Activated T-cell treated with anti-CD3 and anti-CD28 coated beads for 1 hour (primary cell): Measurements from ENCODE around the gene BIRC3.
"Not testable (repeated sequence)": the region's sequence is repeated elsewhere in the genome, so short reads cannot be mapped to it uniquely, and the experiment has no call there.

ENCODE experiments used
- DNase-seq: peaks from one replicate; pipeline ENCODE4 v3.0.0-alpha.2; 2020; ENCODE audit warnings: low read depth

Gene BIRC3

GRCh38 chr11:102328748-102329147 is 11.5 kb downstream of the BIRC3 start:
- DNase-seq = no peak

- no peak for DNase-seq
Measured at GRCh38 chr11:102330231-102330630, 12.9 kb downstream of the BIRC3 start.

- no peak for DNase-seq
Measured at GRCh38 chr11:102331341-102331740, 14.1 kb downstream of the BIRC3 start.

GRCh38 chr11:102332611-102332994 is 15.3 kb downstream of the BIRC3 start:
- no peak for DNase-seq

- DNase-seq = no peak
Measured at GRCh38 chr11:102338479-102339010, 21.3 kb downstream of the BIRC3 start.

- not testable (repeated sequence) for DNase-seq
Measured at GRCh38 chr11:102341311-102341710, 24.0 kb downstream of the BIRC3 start.

- peak; percentile 60 for DNase-seq
Measured at GRCh38 chr11:102341844-102342318, 24.6 kb downstream of the BIRC3 start.

GRCh38 chr11:102343809-102344208 is 26.5 kb downstream of the BIRC3 start:
- DNase-seq = no peak

GRCh38 chr11:102345904-102346303 is 28.6 kb downstream of the BIRC3 start:
- DNase-seq = no peak

GRCh38 chr11:102346456-102346747 is 29.1 kb downstream of the BIRC3 start:
- DNase-seq = no peak

- DNase-seq = peak; percentile 94
Measured at GRCh38 chr11:102346748-102347461, 29.6 kb downstream of the BIRC3 start, which contains the start of gene BIRC2. Gene BIRC2 (plus strand): TSS chr11:102347214. CDS start chr11:102349855, 2,641 bp downstream.

- no peak for DNase-seq
Measured at GRCh38 chr11:102347462-102348370, 30.4 kb downstream of the BIRC3 start.

- no peak for DNase-seq
Measured at GRCh38 chr11:102357116-102357515, 39.8 kb downstream of the BIRC3 start.

- no peak for DNase-seq
Measured at GRCh38 chr11:102359372-102359771, 42.1 kb downstream of the BIRC3 start.

- no peak for DNase-seq
Measured at GRCh38 chr11:102360681-102361080, 43.4 kb downstream of the BIRC3 start.

- peak; percentile 29 for DNase-seq
Measured at GRCh38 chr11:102361086-102362031, 44.1 kb downstream of the BIRC3 start.

GRCh38 chr11:102364991-102365390 is 47.7 kb downstream of the BIRC3 start:
- no peak for DNase-seq

GRCh38 chr11:102367364-102367763 is 50.1 kb downstream of the BIRC3 start:
- DNase-seq = no peak

- no peak for DNase-seq
Measured at GRCh38 chr11:102368472-102368871, 51.2 kb downstream of the BIRC3 start.

- DNase-seq = not testable (repeated sequence)
Measured at GRCh38 chr11:102374633-102375424, 57.5 kb downstream of the BIRC3 start.
